OCI-LY7 (cell line): ENCODE data around the gene CDHR2.
A peak's percentile ranks its signal among the peaks of the same experiment; 100 is the strongest.

Experiments
- EZH2phosphoT487 ChIP-seq: fragments of 200-600 bp; sonication (generic); IDR thresholded peaks from 2 replicates; pipeline ENCODE4 v1.6.1; 2018; ENCODE audit warnings: low read depth, borderline replicate concordance, mild to moderate bottlenecking, mixed run types, antibody characterized with exemption, low read length, moderate library complexity, mixed read lengths
- TF ChIP-seq, protein P1 (sequence below): fragments of 200-600 bp; sonication (generic); conservative IDR thresholded peaks from 2 replicates; pipeline ENCODE4 v1.5.1; 2014; ENCODE audit warnings: mild to moderate bottlenecking, antibody characterized with exemption, low read length, moderate library complexity, mixed read lengths

DNA sequence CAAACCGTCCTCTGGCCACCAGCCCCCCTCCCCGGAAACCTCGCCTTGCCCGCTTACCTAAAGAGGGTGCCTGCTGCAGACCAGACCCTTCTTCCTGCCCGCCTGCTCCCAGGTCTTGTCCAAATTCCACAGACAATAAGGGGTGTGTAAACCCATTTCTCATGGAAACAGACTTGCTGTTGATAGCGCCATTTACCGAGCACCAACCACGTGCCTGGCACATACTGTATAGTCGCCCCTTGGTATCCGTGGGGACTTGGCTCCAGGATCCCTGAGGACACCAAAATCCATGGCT is 25.1 kb downstream of the CDHR2 start:
- TF ChIP-seq, protein P1, sequence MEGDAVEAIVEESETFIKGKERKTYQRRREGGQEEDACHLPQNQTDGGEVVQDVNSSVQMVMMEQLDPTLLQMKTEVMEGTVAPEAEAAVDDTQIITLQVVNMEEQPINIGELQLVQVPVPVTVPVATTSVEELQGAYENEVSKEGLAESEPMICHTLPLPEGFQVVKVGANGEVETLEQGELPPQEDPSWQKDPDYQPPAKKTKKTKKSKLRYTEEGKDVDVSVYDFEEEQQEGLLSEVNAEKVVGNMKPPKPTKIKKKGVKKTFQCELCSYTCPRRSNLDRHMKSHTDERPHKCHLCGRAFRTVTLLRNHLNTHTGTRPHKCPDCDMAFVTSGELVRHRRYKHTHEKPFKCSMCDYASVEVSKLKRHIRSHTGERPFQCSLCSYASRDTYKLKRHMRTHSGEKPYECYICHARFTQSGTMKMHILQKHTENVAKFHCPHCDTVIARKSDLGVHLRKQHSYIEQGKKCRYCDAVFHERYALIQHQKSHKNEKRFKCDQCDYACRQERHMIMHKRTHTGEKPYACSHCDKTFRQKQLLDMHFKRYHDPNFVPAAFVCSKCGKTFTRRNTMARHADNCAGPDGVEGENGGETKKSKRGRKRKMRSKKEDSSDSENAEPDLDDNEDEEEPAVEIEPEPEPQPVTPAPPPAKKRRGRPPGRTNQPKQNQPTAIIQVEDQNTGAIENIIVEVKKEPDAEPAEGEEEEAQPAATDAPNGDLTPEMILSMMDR: peak; percentile 62; the same call in 1 of the 2 replicates
- TF ChIP-seq EZH2phosphoT487: no peak
